ENCODE data around the gene MON2. TPM values are rescaled to one million over a fixed set of nuclear protein-coding genes. Genes with fewer than 3 reads are reported as not detected.

The MON2 gene
- 10 to 100 TPM; 20.9 to 78.2 (median 43.7) TPM for total RNA-seq
- 10 to 100 TPM; 13.9 to 29.5 (median 16.3) TPM for polyA plus RNA-seq
- long read RNA-seq, donor 1, partial matches to known transcripts: 6 of 9 reads
- long read RNA-seq, donor 1, other reads (novel, unspliced or antisense): 0 of 9 reads
- long read RNA-seq, donor 2, partial matches to known transcripts: 0 of 2 reads
- long read RNA-seq, donor 2, other reads (novel, unspliced or antisense): 0 of 2 reads
- long read RNA-seq, donor 3, full-length matches to known transcripts: 2 of 2 reads
- long read RNA-seq, donor 3, partial matches to known transcripts: 0 of 2 reads
- long read RNA-seq, donor 3, other reads (novel, unspliced or antisense): 0 of 2 reads
- long read RNA-seq, donor 4: 0 reads
- long read RNA-seq, donor 5, full-length matches to known transcripts: 2 of 14 reads
- long read RNA-seq, donor 5, partial matches to known transcripts: 4 of 14 reads
- long read RNA-seq, donor 5, other reads (novel, unspliced or antisense): 8 of 14 reads
- long read RNA-seq, donor 6, partial matches to known transcripts: 2 of 6 reads
- long read RNA-seq, donor 6, other reads (novel, unspliced or antisense): 4 of 6 reads
- long read RNA-seq, donor 7: 0 reads
- long read RNA-seq, donor 8, partial matches to known transcripts: 6 of 7 reads
- long read RNA-seq, donor 8, other reads (novel, unspliced or antisense): 0 of 7 reads
- long read RNA-seq, donor 9: 0 reads
- long read RNA-seq, donor 10, partial matches to known transcripts: 8 of 10 reads
- long read RNA-seq, donor 10, other reads (novel, unspliced or antisense): 0 of 10 reads

- Histone ChIP-seq H3K4me1 (replicated peaks in 1 of 2) (peaks cover 0 to 27% of the 10 kb centered on the region in 2 donors), H3K36me3 (replicated peaks in 1 of 2) (no peaks in the 10 kb centered on the region), H3K27ac (peak within 1 kb of the TSS; percentile 60 to 94 (median 88)), H3K4me3 (peak within 1 kb of the TSS; percentile 64 to 97 (median 80)), H3K9me3 (replicated peaks in 1 of 3) (no peaks in the 10 kb centered on the region), H3K27me3 (no peaks in the 10 kb centered on the region)
- DNase-seq: peak; percentile 86 to 91 (median 87)
- intact Hi-C loops (cut with DNase I): no loop called here
- 0 to 1% (median 0%) methylated on average over 32 to 62 of the region's 62 CpGs for WGBS, 4 donors
- TF ChIP-seq POLR2A (IDR thresholded peaks at IDR 0.05) (peak; percentile 50 to 85), CTCF (IDR thresholded peaks at IDR 0.05) (no peak)
Observed at GRCh38 chr12:62466594-62467491, at the start of gene MON2. TSS of gene MON2 (plus strand) at chr12:62466826. CDS start at chr12:62467208, 382 bp downstream.

GRCh38 chr12:62426089-62426488 is 40.5 kb upstream of the MON2 start:
- intact Hi-C loops (cut with DNase I): no loop called here
- no peak for DNase-seq
- H3K27me3 ChIP-seq: no peaks in the 10 kb centered on the region
- peaks cover 0 to 6% (median 0%) of the 10 kb centered on the region in 3 donors for H3K9me3 ChIP-seq (replicated peaks in 1 of 3)
- H3K36me3 ChIP-seq (replicated peaks in 1 of 2): no peaks in the 10 kb centered on the region
- H3K4me3 ChIP-seq: no peak overlapping the region
- no peaks in the 10 kb centered on the region for H3K4me1 ChIP-seq (replicated peaks in 1 of 2)
- no peak overlapping the region for H3K27ac ChIP-seq
- 80 to 87% (median 82%) methylated on average over 3 of the region's 3 CpGs for WGBS, 4 donors
- no peak for TF ChIP-seq POLR2A (IDR thresholded peaks at IDR 0.05)
- no peak for TF ChIP-seq CTCF (IDR thresholded peaks at IDR 0.05)

GRCh38 chr12:62429457-62429856 is 37.2 kb upstream of the MON2 start:
- TF ChIP-seq CTCF (IDR thresholded peaks at IDR 0.05) (no peak), POLR2A (IDR thresholded peaks at IDR 0.05) (no peak)
- intact Hi-C loops (cut with DNase I): no loop called here
- no peak overlapping the region for H3K4me3 ChIP-seq
- H3K4me1 ChIP-seq (replicated peaks in 1 of 2): no peaks in the 10 kb centered on the region
- no peak overlapping the region for H3K27ac ChIP-seq
- no peaks in the 10 kb centered on the region for H3K36me3 ChIP-seq (replicated peaks in 1 of 2)
- DNase-seq: no peak
- peaks cover 0 to 6% (median 0%) of the 10 kb centered on the region in 3 donors for H3K9me3 ChIP-seq (replicated peaks in 1 of 3)
- H3K27me3 ChIP-seq: peaks cover 9% of the 10 kb centered on the region
